ENCODE data around the gene JDP2.

DNA sequence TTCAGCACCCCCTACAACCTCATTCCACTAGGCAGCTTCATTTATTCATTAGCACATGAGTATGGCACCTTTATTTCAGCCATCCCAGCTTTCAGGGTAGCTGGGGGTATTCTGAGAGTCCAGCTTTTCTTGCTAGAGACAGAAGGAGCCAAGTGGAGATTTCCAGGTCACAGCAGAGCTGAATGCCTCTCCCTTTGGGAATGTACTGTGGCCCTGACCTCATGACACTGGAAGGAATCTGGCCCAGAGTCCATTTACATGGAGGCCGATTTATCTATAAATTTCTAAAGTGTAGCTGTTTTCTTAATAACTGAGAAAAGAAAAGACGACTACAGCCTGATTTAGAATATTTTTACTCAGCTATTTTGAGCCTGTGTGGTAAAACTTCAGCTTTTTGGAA lies 47.2 kb upstream of the JDP2 start:
- TF ChIP-seq GATA2 (IDR thresholded peaks at IDR 0.05; ENCODE audit: low read depth, low read length): no peak
- no peak for TF ChIP-seq GATA3 (IDR thresholded peaks at IDR 0.05; ENCODE audit: low read depth, low read length)
